ENCODE results near the gene KLHL18. TPM values are rescaled to one million over a fixed set of nuclear protein-coding genes. Genes with fewer than 3 reads are reported as not detected.
"Not testable (repeated sequence)": the region's sequence is repeated elsewhere in the genome, so short reads cannot be mapped to it uniquely, and the experiment has no call there.

KLHL18 gene
- total and polyA plus RNA-seq, 2 experiments from 2014 or later: 19.4 to 37.0 TPM

- no peak overlapping the region for H2AFZ ChIP-seq
- no peak overlapping the region for H3K4me3 ChIP-seq
- H3K9ac ChIP-seq: no peak overlapping the region
- no peaks in the 10 kb centered on the region for H4K20me1 ChIP-seq (ENCODE audit: insufficient read depth)
- H3F3A ChIP-seq (ENCODE audit: insufficient read depth): no peaks in the 10 kb centered on the region
- in situ Hi-C loops (cut with MboI): loop anchor here (25.0 kb wide), 1 partner anchor 643 kb away; the partner anchor contains the start of genes PRSS50 and TMIE
- TF ChIP-seq EZH2phosphoT487 (IDR thresholded peaks at IDR 0.05; ENCODE audit: insufficient read depth, low read depth): no peak
- no peaks in the 10 kb centered on the region for H3K27me3 ChIP-seq (replicated peaks; ENCODE audit: insufficient read depth)
- H3K4me2 ChIP-seq (ENCODE audit: unreplicated experiment): no peak overlapping the region
- no peaks in the 10 kb centered on the region for H3K4me1 ChIP-seq (ENCODE audit: insufficient read depth)
- no peaks in the 10 kb centered on the region for H3K9me2 ChIP-seq (ENCODE audit: insufficient read depth)
- H3K36me3 ChIP-seq (ENCODE audit: low read depth): no peaks in the 10 kb centered on the region
- no peaks in the 10 kb centered on the region for H3K9me3 ChIP-seq (ENCODE audit: low read depth)
- WGBS, 2 experiments (ENCODE audit: low coverage in 1 of 2, low lambda C conversion rate in 2 of 2, missing lambda C conversion rate in 2 of 2): 68 to 73% methylated on average over 3 of the region's 3 CpGs
- DNase-seq: no peak
- no peak overlapping the region for H3K27ac ChIP-seq
- no peaks in the 10 kb centered on the region for H3K79me2 ChIP-seq (ENCODE audit: insufficient read depth)
These were observed 72.3 kb downstream of the KLHL18 start for GRCh38 chr3:47355010-47355409.

- DNase-seq: no peak
- Histone ChIP-seq H2AFZ (no peak overlapping the region), H3K36me3 (ENCODE audit: low read depth) (no peaks in the 10 kb centered on the region), H4K20me1 (ENCODE audit: insufficient read depth) (no peaks in the 10 kb centered on the region), H3K4me1 (ENCODE audit: insufficient read depth) (no peaks in the 10 kb centered on the region), H3K4me2 (ENCODE audit: unreplicated experiment) (no peak overlapping the region), H3K27ac (no peak overlapping the region), H3K4me3 (no peak overlapping the region), H3K9me3 (ENCODE audit: low read depth) (no peaks in the 10 kb centered on the region), H3K9ac (no peak overlapping the region), H3K79me2 (ENCODE audit: insufficient read depth) (no peaks in the 10 kb centered on the region), H3K27me3 (replicated peaks; ENCODE audit: insufficient read depth) (no peaks in the 10 kb centered on the region), H3K9me2 (ENCODE audit: insufficient read depth) (no peaks in the 10 kb centered on the region), H3F3A (ENCODE audit: insufficient read depth) (no peaks in the 10 kb centered on the region)
- TF ChIP-seq EZH2 (IDR thresholded peaks at IDR 0.05; ENCODE audit: insufficient read depth, poor library complexity, severe bottlenecking): no peak
- TF ChIP-seq EZH2phosphoT487 (IDR thresholded peaks at IDR 0.05; ENCODE audit: insufficient read depth, low read depth): no peak
- in situ Hi-C loops (cut with MboI): loop anchor here (25.0 kb wide), 1 partner anchor 644 kb away; the partner anchor contains the start of genes PRSS50 and TMIE
- 92 to 95% methylated on average over 27 to 31 of the region's 31 CpGs for WGBS, 2 experiments (ENCODE audit: low coverage in 1 of 2, low lambda C conversion rate in 2 of 2, missing lambda C conversion rate in 2 of 2)
These were observed 73.5 kb downstream of the KLHL18 start for GRCh38 chr3:47356201-47356600.

- in situ Hi-C loops (cut with MboI): loop anchor here (25.0 kb wide), 1 partner anchor 647 kb away; the partner anchor contains the start of genes PRSS50 and TMIE
- Histone ChIP-seq H3K9me2 (ENCODE audit: insufficient read depth) (no peaks in the 10 kb centered on the region), H3K9ac (no peak overlapping the region), H3K27me3 (replicated peaks; ENCODE audit: insufficient read depth) (no peaks in the 10 kb centered on the region), H2AFZ (no peak overlapping the region), H3F3A (ENCODE audit: insufficient read depth) (no peaks in the 10 kb centered on the region), H3K9me3 (ENCODE audit: low read depth) (no peaks in the 10 kb centered on the region), H3K4me3 (no peak overlapping the region), H3K36me3 (ENCODE audit: low read depth) (no peaks in the 10 kb centered on the region), H4K20me1 (ENCODE audit: insufficient read depth) (no peaks in the 10 kb centered on the region), H3K79me2 (ENCODE audit: insufficient read depth) (no peaks in the 10 kb centered on the region), H3K4me1 (ENCODE audit: insufficient read depth) (no peaks in the 10 kb centered on the region), H3K27ac (no peak overlapping the region), H3K4me2 (ENCODE audit: unreplicated experiment) (no peak overlapping the region)
- 4 to 13% methylated on average over 1 of the region's 1 CpG for WGBS, 2 experiments (ENCODE audit: low coverage in 1 of 2, low lambda C conversion rate in 2 of 2, missing lambda C conversion rate in 2 of 2)
- no peak for DNase-seq
- no peak for TF ChIP-seq EZH2 (IDR thresholded peaks at IDR 0.05; ENCODE audit: insufficient read depth, poor library complexity, severe bottlenecking)
- TF ChIP-seq EZH2phosphoT487 (IDR thresholded peaks at IDR 0.05; ENCODE audit: insufficient read depth, low read depth): no peak
These were observed 76.6 kb downstream of the KLHL18 start for GRCh38 chr3:47359323-47359722.

- not testable (repeated sequence) for H3K9me3 ChIP-seq (ENCODE audit: low read depth)
These were observed 77.4 kb downstream of the KLHL18 start for GRCh38 chr3:47360110-47360517.

GRCh38 chr3:47362701-47363100 lies 80.0 kb downstream of the KLHL18 start:
- TF ChIP-seq EZH2 (IDR thresholded peaks at IDR 0.05; ENCODE audit: insufficient read depth, poor library complexity, severe bottlenecking) (no peak), EZH2phosphoT487 (IDR thresholded peaks at IDR 0.05; ENCODE audit: insufficient read depth, low read depth) (no peak)
- H3K79me2 ChIP-seq (ENCODE audit: insufficient read depth): no peaks in the 10 kb centered on the region
- no peaks in the 10 kb centered on the region for H3K9me3 ChIP-seq (ENCODE audit: low read depth)
- no peak for DNase-seq
- in situ Hi-C loops (cut with MboI): loop anchor here (25.0 kb wide), 1 partner anchor 650 kb away; the partner anchor contains the start of genes PRSS50 and TMIE
- H3F3A ChIP-seq (ENCODE audit: insufficient read depth): peaks cover 12% of the 10 kb centered on the region
- H3K4me3 ChIP-seq: no peak overlapping the region
- no peaks in the 10 kb centered on the region for H3K27me3 ChIP-seq (replicated peaks; ENCODE audit: insufficient read depth)
- no peak overlapping the region for H3K9ac ChIP-seq
- WGBS, 2 experiments (ENCODE audit: low coverage in 1 of 2, low lambda C conversion rate in 2 of 2, missing lambda C conversion rate in 2 of 2): 79 to 80% methylated on average over 5 of the region's 5 CpGs
- H3K9me2 ChIP-seq (ENCODE audit: insufficient read depth): no peaks in the 10 kb centered on the region
- H3K4me1 ChIP-seq (ENCODE audit: insufficient read depth): peaks cover 14% of the 10 kb centered on the region
- H3K27ac ChIP-seq: no peak overlapping the region
- H3K4me2 ChIP-seq (ENCODE audit: unreplicated experiment): no peak overlapping the region
- H3K36me3 ChIP-seq (ENCODE audit: low read depth): no peaks in the 10 kb centered on the region
- no peak overlapping the region for H2AFZ ChIP-seq
- no peaks in the 10 kb centered on the region for H4K20me1 ChIP-seq (ENCODE audit: insufficient read depth)

More at GRCh38 chr3:47360110-47360517, 77.4 kb downstream of the KLHL18 start:
- H3K4me2 ChIP-seq (ENCODE audit: unreplicated experiment); H3K27ac ChIP-seq; H2AFZ ChIP-seq; H4K20me1 ChIP-seq (ENCODE audit: insufficient read depth); H3K36me3 ChIP-seq (ENCODE audit: low read depth); H3F3A ChIP-seq (ENCODE audit: insufficient read depth); H3K9ac ChIP-seq; H3K4me3 ChIP-seq; DNase-seq; H3K4me1 ChIP-seq (ENCODE audit: insufficient read depth); H3K9me2 ChIP-seq (ENCODE audit: insufficient read depth); H3K79me2 ChIP-seq (ENCODE audit: insufficient read depth); H3K27me3 ChIP-seq (replicated peaks; ENCODE audit: insufficient read depth): not testable (repeated sequence)
- 80 to 84% methylated on average over 4 of the region's 4 CpGs for WGBS, 2 experiments (ENCODE audit: low coverage in 1 of 2, low lambda C conversion rate in 2 of 2, missing lambda C conversion rate in 2 of 2)
- in situ Hi-C loops (cut with MboI): loop anchor here (25.0 kb wide), 1 partner anchor 648 kb away; the partner anchor contains the start of genes PRSS50 and TMIE
